ENCODE measurements around the gene CDH22.

CDH22 gene

DNA sequence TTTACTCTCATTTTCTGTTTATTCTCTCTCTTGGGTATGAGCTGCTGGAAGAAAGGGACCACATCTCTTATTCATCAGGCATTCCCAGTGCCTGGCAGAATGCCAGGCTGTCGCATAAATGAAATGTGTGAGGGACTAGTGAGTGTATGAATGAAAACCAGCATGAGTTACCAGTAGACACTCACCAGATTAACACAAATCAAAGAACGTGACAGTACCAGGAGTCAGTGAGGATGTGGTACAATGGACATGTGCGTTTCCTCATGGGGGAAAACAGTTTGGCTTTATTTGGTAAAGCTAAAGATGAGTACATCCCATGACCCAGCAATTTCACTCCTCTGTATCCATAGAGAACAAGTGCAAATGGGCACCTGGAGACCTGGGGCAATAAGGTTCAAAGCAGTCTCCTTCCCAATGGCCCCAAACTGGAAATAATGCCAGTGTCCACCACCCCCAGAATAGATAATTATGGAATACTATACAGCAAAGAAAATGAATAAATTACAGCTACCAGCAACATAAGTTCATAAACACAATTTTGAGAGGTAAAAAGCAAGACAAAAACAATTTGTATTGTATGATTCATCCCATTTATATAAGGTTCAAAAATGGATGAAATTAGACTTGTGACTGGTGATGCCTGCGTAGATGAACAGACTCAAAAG, 93.3 kb downstream of the CDH22 start:
- H3K27ac ChIP-seq (ENCODE audit: low read length), result no peak overlapping the region

GRCh38 chr20:46213946-46214823, 94.1 kb downstream of the CDH22 start:
- Histone ChIP-seq H3K27me3 (ENCODE audit: control insufficient read depth in 1 of 2, insufficient read depth in 2 of 2, low read length in 2 of 2) (peaks cover 40 to 47% of the 10 kb centered on the region in 2 donors), H3K4me1 (ENCODE audit: control insufficient read depth, insufficient read depth, low read length) (peaks cover 2% of the 10 kb centered on the region), H3K9ac (ENCODE audit: low read length in 2 of 2) (no peak overlapping the region), H3K9me3 (ENCODE audit: control insufficient read depth in 2 of 2, low read length in 2 of 2) (no peaks in the 10 kb centered on the region), H3K4me3 (ENCODE audit: low read length in 2 of 2) (no peak overlapping the region), H3K36me3 (ENCODE audit: control insufficient read depth in 2 of 2, insufficient read depth in 2 of 2, low read length in 2 of 2) (no peaks in the 10 kb centered on the region), H3K27ac (ENCODE audit: low read length) (no peak overlapping the region)

More for the DNA sequence above, 93.3 kb downstream of the CDH22 start:
- peaks cover 37 to 40% of the 10 kb centered on the region in 2 donors for H3K27me3 ChIP-seq (ENCODE audit: control insufficient read depth in 1 of 2, insufficient read depth in 2 of 2, low read length in 2 of 2)
- no peak overlapping the region for H3K9ac ChIP-seq (ENCODE audit: low read length in 2 of 2)
- peaks cover 2% of the 10 kb centered on the region for H3K4me1 ChIP-seq (ENCODE audit: control insufficient read depth, insufficient read depth, low read length)
- no peaks in the 10 kb centered on the region for H3K9me3 ChIP-seq (ENCODE audit: control insufficient read depth in 2 of 2, low read length in 2 of 2)
- H3K36me3 ChIP-seq (ENCODE audit: control insufficient read depth in 2 of 2, insufficient read depth in 2 of 2, low read length in 2 of 2), result no peaks in the 10 kb centered on the region
- H3K4me3 ChIP-seq (ENCODE audit: low read length in 2 of 2), result no peak overlapping the region

DNA sequence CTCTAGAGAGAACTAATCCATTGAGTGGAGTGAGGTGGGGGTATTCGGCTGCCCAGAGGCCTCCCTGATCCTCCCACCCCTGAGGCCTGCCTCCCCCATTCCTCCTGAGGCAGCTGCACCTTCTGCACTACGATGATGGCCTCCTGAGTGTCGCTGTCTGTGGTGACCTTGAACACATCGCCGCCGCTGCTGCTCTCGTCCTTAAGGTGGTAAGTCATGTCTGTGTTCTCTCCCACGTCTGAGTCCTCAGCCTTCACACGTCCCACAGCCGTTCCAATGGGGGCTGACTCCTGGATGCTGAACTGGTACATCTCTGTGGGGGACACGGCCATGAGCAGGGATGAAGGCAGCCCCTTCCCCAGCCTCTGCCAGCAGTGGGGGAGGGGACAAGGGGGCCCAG, 95.4 kb downstream of the CDH22 start:
- no peak overlapping the region for H3K4me3 ChIP-seq (ENCODE audit: low read length in 2 of 2)
- no peak overlapping the region for H3K27ac ChIP-seq (ENCODE audit: low read length)
- peaks cover 2% of the 10 kb centered on the region for H3K4me1 ChIP-seq (ENCODE audit: control insufficient read depth, insufficient read depth, low read length)
- no peak overlapping the region for H3K9ac ChIP-seq (ENCODE audit: low read length in 2 of 2)
- no peaks in the 10 kb centered on the region for H3K36me3 ChIP-seq (ENCODE audit: control insufficient read depth in 2 of 2, insufficient read depth in 2 of 2, low read length in 2 of 2)
- peaks cover 42 to 43% of the 10 kb centered on the region in 2 donors for H3K27me3 ChIP-seq (ENCODE audit: control insufficient read depth in 1 of 2, insufficient read depth in 2 of 2, low read length in 2 of 2)
- H3K9me3 ChIP-seq (ENCODE audit: control insufficient read depth in 2 of 2, low read length in 2 of 2), result no peaks in the 10 kb centered on the region

- Histone ChIP-seq H3K9ac (ENCODE audit: low read length in 2 of 2) (no peak overlapping the region), H3K27ac (ENCODE audit: low read length) (no peak overlapping the region), H3K4me3 (ENCODE audit: low read length in 2 of 2) (no peak overlapping the region), H3K27me3 (ENCODE audit: control insufficient read depth in 1 of 2, insufficient read depth in 2 of 2, low read length in 2 of 2) (peaks cover 42 to 46% of the 10 kb centered on the region in 2 donors), H3K36me3 (ENCODE audit: control insufficient read depth in 2 of 2, insufficient read depth in 2 of 2, low read length in 2 of 2) (no peaks in the 10 kb centered on the region), H3K4me1 (ENCODE audit: control insufficient read depth, insufficient read depth, low read length) (peaks cover 2% of the 10 kb centered on the region), H3K9me3 (ENCODE audit: control insufficient read depth in 2 of 2, low read length in 2 of 2) (no peaks in the 10 kb centered on the region)
Observed at GRCh38 chr20:46212252-46212651, 96.0 kb downstream of the CDH22 start.

DNA sequence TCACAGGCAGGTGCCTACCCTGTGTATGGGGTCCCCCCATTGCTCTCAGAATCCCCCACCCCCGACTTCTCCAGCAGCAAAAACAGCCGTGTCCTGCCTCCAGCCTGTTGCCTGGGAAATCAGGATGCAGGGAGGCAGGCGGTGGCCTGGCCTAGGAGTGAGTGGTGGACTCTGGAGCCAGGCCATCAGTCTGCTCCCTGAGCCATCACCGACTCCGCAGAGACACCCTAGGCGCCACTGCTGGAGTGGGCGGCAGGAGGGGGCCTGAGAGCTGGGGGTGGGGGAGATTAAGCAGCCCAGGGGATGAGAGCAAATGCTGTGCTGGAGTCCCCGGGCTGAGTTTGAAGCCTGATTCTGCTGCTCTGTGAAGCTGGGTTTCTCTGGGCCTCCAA, 97.0 kb downstream of the CDH22 start:
- peaks cover 42 to 45% of the 10 kb centered on the region in 2 donors for H3K27me3 ChIP-seq (ENCODE audit: control insufficient read depth in 1 of 2, insufficient read depth in 2 of 2, low read length in 2 of 2)
- no peak overlapping the region for H3K9ac ChIP-seq (ENCODE audit: low read length in 2 of 2)
- H3K4me1 ChIP-seq (ENCODE audit: control insufficient read depth, insufficient read depth, low read length), result peaks cover 2% of the 10 kb centered on the region
- H3K4me3 ChIP-seq (ENCODE audit: low read length in 2 of 2), result no peak overlapping the region
- no peaks in the 10 kb centered on the region for H3K9me3 ChIP-seq (ENCODE audit: control insufficient read depth in 2 of 2, low read length in 2 of 2)
- no peaks in the 10 kb centered on the region for H3K36me3 ChIP-seq (ENCODE audit: control insufficient read depth in 2 of 2, insufficient read depth in 2 of 2, low read length in 2 of 2)
- no peak overlapping the region for H3K27ac ChIP-seq (ENCODE audit: low read length)

GRCh38 chr20:46210672-46211330, 97.5 kb downstream of the CDH22 start:
- Histone ChIP-seq H3K4me1 (ENCODE audit: control insufficient read depth, insufficient read depth, low read length) (peaks cover 2% of the 10 kb centered on the region), H3K36me3 (ENCODE audit: control insufficient read depth in 2 of 2, insufficient read depth in 2 of 2, low read length in 2 of 2) (no peaks in the 10 kb centered on the region), H3K9ac (ENCODE audit: low read length in 2 of 2) (no peak overlapping the region), H3K4me3 (ENCODE audit: low read length in 2 of 2) (no peak overlapping the region), H3K27ac (ENCODE audit: low read length) (no peak overlapping the region), H3K9me3 (ENCODE audit: control insufficient read depth in 2 of 2, low read length in 2 of 2) (no peaks in the 10 kb centered on the region), H3K27me3 (ENCODE audit: control insufficient read depth in 1 of 2, insufficient read depth in 2 of 2, low read length in 2 of 2) (peaks cover 42 to 45% of the 10 kb centered on the region in 2 donors)

DNA sequence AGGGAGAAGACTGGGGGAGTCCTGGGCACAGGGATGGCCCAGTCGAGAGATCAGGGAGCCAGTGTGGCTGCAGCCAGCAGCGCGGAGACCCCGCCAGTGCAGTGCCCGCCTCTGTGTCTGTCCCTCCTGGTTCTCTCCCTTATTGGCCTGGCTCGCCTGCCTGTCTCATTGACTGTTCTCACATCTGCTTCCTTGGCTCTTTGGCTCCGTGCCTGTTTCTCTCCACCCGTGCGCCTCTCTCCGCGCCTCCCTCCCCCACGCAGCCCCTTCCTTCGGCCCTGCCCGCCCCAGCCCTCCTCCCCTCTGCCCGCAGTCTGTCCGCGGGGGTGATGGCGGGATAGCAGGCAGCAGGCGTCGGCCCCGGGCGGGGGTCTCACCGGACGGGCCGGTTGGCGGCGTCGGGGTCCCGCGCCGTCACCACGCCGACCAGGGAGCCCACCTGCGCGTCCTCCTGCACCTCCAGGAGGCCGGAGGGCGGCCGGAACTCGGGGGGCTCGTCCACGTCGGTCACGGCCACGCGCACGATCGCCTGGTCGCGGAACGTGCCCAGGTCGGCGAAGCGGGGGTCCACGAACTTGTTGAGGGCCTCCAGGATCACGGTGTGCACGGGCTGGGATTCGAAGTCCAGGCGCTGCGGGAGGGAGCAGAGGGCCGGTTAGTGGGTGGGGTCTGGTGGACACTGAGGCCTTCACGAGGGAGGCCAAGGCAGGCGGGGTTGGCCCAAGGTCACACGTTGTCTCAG, 98.2 kb downstream of the CDH22 start:
- no peak overlapping the region for H3K4me3 ChIP-seq (ENCODE audit: low read length in 2 of 2)
- peaks cover 5% of the 10 kb centered on the region for H3K4me1 ChIP-seq (ENCODE audit: control insufficient read depth, insufficient read depth, low read length)
- no peaks in the 10 kb centered on the region for H3K9me3 ChIP-seq (ENCODE audit: control insufficient read depth in 2 of 2, low read length in 2 of 2)
- H3K27ac ChIP-seq (ENCODE audit: low read length), result no peak overlapping the region
- no peaks in the 10 kb centered on the region for H3K36me3 ChIP-seq (ENCODE audit: control insufficient read depth in 2 of 2, insufficient read depth in 2 of 2, low read length in 2 of 2)
- H3K27me3 ChIP-seq (ENCODE audit: control insufficient read depth in 1 of 2, insufficient read depth in 2 of 2, low read length in 2 of 2), result peaks cover 38 to 48% of the 10 kb centered on the region in 2 donors
- no peak overlapping the region for H3K9ac ChIP-seq (ENCODE audit: low read length in 2 of 2)

DNA sequence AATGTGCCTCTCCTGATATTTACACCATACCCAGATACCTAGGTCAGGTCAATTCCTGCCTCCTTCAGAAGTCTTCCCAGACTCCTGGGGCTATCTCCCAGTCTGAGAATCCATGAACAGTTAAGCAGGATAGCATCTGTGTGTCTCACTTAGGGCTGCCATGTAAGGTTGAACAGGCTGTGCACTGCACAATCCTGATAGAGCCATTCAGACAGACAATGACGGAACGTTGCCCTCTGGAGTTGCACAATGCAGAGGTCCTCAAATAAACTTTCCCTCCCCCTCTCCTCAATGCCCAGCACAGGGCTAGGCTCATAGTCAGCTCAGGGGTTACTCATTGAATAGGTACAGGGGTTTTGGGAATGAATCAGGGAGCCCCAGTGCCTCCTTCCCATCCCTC, 100.5 kb downstream of the CDH22 start:
- Histone ChIP-seq H3K9ac (ENCODE audit: low read length in 2 of 2) (no peak overlapping the region), H3K27ac (ENCODE audit: low read length) (no peak overlapping the region), H3K4me3 (ENCODE audit: low read length in 2 of 2) (no peak overlapping the region), H3K4me1 (ENCODE audit: control insufficient read depth, insufficient read depth, low read length) (peaks cover 5% of the 10 kb centered on the region), H3K27me3 (ENCODE audit: control insufficient read depth in 1 of 2, insufficient read depth in 2 of 2, low read length in 2 of 2) (peaks cover 31 to 50% of the 10 kb centered on the region in 2 donors), H3K36me3 (ENCODE audit: control insufficient read depth in 2 of 2, insufficient read depth in 2 of 2, low read length in 2 of 2) (no peaks in the 10 kb centered on the region), H3K9me3 (ENCODE audit: control insufficient read depth in 2 of 2, low read length in 2 of 2) (no peaks in the 10 kb centered on the region)

DNA sequence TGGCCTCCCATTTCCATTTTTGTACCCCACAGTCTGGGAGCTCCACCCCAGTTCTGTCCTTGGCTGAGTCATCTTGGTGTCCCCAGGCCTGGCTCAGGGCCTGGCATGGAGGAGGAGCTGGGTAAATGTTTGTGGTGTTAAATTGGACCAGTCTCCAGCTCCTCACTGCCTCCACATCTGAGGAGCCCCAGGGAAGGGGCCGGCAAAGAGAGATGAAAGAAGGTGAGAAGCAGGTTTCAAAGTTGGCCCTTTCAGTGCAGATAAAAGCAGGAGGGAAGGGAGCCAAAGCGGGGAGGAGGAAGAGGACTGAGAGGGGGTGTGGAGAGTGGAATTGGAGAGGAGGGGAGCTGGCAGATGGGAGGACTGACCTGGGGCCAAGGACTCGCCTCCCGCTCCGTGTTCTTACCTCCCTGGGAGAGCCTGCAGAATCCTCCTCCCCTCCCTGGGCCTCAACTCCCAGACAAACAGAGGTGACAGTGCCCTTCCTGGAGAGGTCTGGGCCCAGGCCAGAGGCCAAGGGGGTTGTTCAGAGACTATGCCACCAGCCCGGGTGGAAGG, 101.2 kb downstream of the CDH22 start:
- H3K4me3 ChIP-seq (ENCODE audit: low read length in 2 of 2), result no peak overlapping the region
- H3K9me3 ChIP-seq (ENCODE audit: control insufficient read depth in 2 of 2, low read length in 2 of 2), result no peaks in the 10 kb centered on the region
- no peak overlapping the region for H3K9ac ChIP-seq (ENCODE audit: low read length in 2 of 2)
- no peaks in the 10 kb centered on the region for H3K36me3 ChIP-seq (ENCODE audit: control insufficient read depth in 2 of 2, insufficient read depth in 2 of 2, low read length in 2 of 2)
- H3K4me1 ChIP-seq (ENCODE audit: control insufficient read depth, insufficient read depth, low read length), result peaks cover 5% of the 10 kb centered on the region
- no peak overlapping the region for H3K27ac ChIP-seq (ENCODE audit: low read length)
- H3K27me3 ChIP-seq (ENCODE audit: control insufficient read depth in 1 of 2, insufficient read depth in 2 of 2, low read length in 2 of 2), result peaks cover 25 to 49% of the 10 kb centered on the region in 2 donors

- Histone ChIP-seq H3K9me3 (ENCODE audit: control insufficient read depth in 2 of 2, low read length in 2 of 2) (no peaks in the 10 kb centered on the region), H3K27me3 (ENCODE audit: control insufficient read depth in 1 of 2, insufficient read depth in 2 of 2, low read length in 2 of 2) (peaks cover 28 to 53% of the 10 kb centered on the region in 2 donors), H3K27ac (ENCODE audit: low read length) (no peak overlapping the region), H3K4me1 (ENCODE audit: control insufficient read depth, insufficient read depth, low read length) (peaks cover 5% of the 10 kb centered on the region), H3K4me3 (ENCODE audit: low read length in 2 of 2) (no peak overlapping the region), H3K9ac (ENCODE audit: low read length in 2 of 2) (no peak overlapping the region), H3K36me3 (ENCODE audit: control insufficient read depth in 2 of 2, insufficient read depth in 2 of 2, low read length in 2 of 2) (no peaks in the 10 kb centered on the region)
Observed at GRCh38 chr20:46206025-46206424, 102.3 kb downstream of the CDH22 start.
